HepG2 (cell line): ENCODE measurements around the gene DEFB124. TPM values are rescaled to one million over a fixed set of nuclear protein-coding genes. Genes with fewer than 3 reads are reported as not detected.
"Not testable (repeated sequence)": the region's sequence is repeated elsewhere in the genome, so short reads cannot be mapped to it uniquely, and the experiment has no call there.

Experiments
- ARNT2 ChIP-seq: sonication (generic); formaldehyde crosslinking; IDR thresholded peaks from 2 replicates; pipeline ENCODE4 v1.8.0; 2022; ENCODE audit warnings: mild to moderate bottlenecking, low read depth, missing genetic modification reagents, moderate library complexity
- DRAP1 ChIP-seq: IDR thresholded peaks from 2 replicates; pipeline ENCODE4 v1.6.1; 2016; ENCODE audit warnings: missing genetic modification reagents, missing compliant biosample characterization
- FOXK1 ChIP-seq: sonication (generic); formaldehyde crosslinking; IDR thresholded peaks from 2 replicates; pipeline ENCODE4 v1.4.0; 2020; ENCODE audit warnings: low read depth, missing genetic modification reagents, borderline replicate concordance
- GABPB1 ChIP-seq: IDR thresholded peaks from 2 replicates; pipeline ENCODE4 v1.6.1; 2016; ENCODE audit warnings: mild to moderate bottlenecking, missing genetic modification reagents, moderate library complexity, missing compliant biosample characterization
- GATAD2A ChIP-seq: IDR thresholded peaks from 2 replicates; pipeline ENCODE4 v1.6.1; 2016
- HMG20B ChIP-seq: conservative IDR thresholded peaks from 2 replicates; pipeline ENCODE4 v1.6.1; 2016; ENCODE audit warnings: missing genetic modification reagents, missing compliant biosample characterization
- KLF16 ChIP-seq, 2 experiments: sonication (generic) in 1 of 2; formaldehyde crosslinking in 1 of 2; IDR thresholded peaks; 2 replicates each; pipeline versions ENCODE4 v1.6.1 to v1.8.0; 2016 to 2023; ENCODE audit warnings: missing genetic modification reagents in 2 of 2, missing compliant biosample characterization in 1 of 2
- NONO ChIP-seq, 2 experiments: fragments of 450-650 bp in 1 of 2; sonication (generic) in 1 of 2; formaldehyde crosslinking in 1 of 2; IDR thresholded peaks in 1 of 2; conservative IDR thresholded peaks in 1 of 2; 2 replicates each; pipeline versions ENCODE4 v1.6.1 to v1.8.0; 2017 to 2022; ENCODE audit warnings: mild to moderate bottlenecking in 1 of 2, missing genetic modification reagents in 1 of 2, moderate library complexity in 1 of 2
- RNF2 ChIP-seq: fragments of 450-650 bp; conservative IDR thresholded peaks from 2 replicates; pipeline ENCODE4 v1.6.1; 2016; ENCODE audit warnings: low read depth
- SP1 ChIP-seq, 2 experiments: fragments of 450-650 bp in 1 of 2; sonication (generic) in 1 of 2; formaldehyde crosslinking in 1 of 2; IDR thresholded peaks; 2 replicates each; pipeline versions ENCODE4 v1.4.0 to v1.6.1; 2016 to 2020; ENCODE audit warnings: missing genetic modification reagents in 1 of 2
- ZBTB25 ChIP-seq: IDR thresholded peaks from 2 replicates; pipeline ENCODE4 v1.6.1; 2018; ENCODE audit warnings: missing genetic modification reagents
- ZFP41 ChIP-seq: sonication (generic); formaldehyde crosslinking; IDR thresholded peaks from 2 replicates; pipeline ENCODE4 v1.4.0; 2020; ENCODE audit warnings: mild to moderate bottlenecking, missing genetic modification reagents, borderline replicate concordance
- ZFP91 ChIP-seq: sonication (generic); formaldehyde crosslinking; IDR thresholded peaks from 2 replicates; pipeline ENCODE4 v1.9.0; 2022; ENCODE audit warnings: missing genetic modification reagents, mild to moderate bottlenecking, borderline replicate concordance
- ZGPAT ChIP-seq: IDR thresholded peaks from 2 replicates; pipeline ENCODE4 v1.6.1; 2016; ENCODE audit warnings: mild to moderate bottlenecking
- ZNF362 ChIP-seq: sonication (generic); formaldehyde crosslinking; IDR thresholded peaks from 2 replicates; pipeline ENCODE4 v1.4.0; 2020; ENCODE audit warnings: missing genetic modification reagents, mild to moderate bottlenecking, borderline replicate concordance
- ZNF629 ChIP-seq: sonication (generic); formaldehyde crosslinking; conservative IDR thresholded peaks from 2 replicates; pipeline ENCODE4 v1.5.0; 2020; ENCODE audit warnings: missing genetic modification reagents
- ZNF724P ChIP-seq: sonication (generic); formaldehyde crosslinking; IDR thresholded peaks from 2 replicates; pipeline ENCODE4 v1.8.0; 2022; ENCODE audit warnings: missing genetic modification reagents, borderline replicate concordance
- ZNF740 ChIP-seq: sonication (generic); formaldehyde crosslinking; IDR thresholded peaks from 2 replicates; pipeline ENCODE4 v1.4.0; 2020; ENCODE audit warnings: missing genetic modification reagents
- ZNF772 ChIP-seq: sonication (generic); formaldehyde crosslinking; IDR thresholded peaks from 2 replicates; pipeline ENCODE4 v1.5.0; 2020; ENCODE audit warnings: mild to moderate bottlenecking, missing genetic modification reagents
- ZNF883 ChIP-seq: sonication (generic); formaldehyde crosslinking; IDR thresholded peaks from 2 replicates; pipeline ENCODE4 v1.5.1; 2020; ENCODE audit warnings: mild to moderate bottlenecking, missing genetic modification reagents; ENCODE audit errors: not compliant biosample characterization
- polyA plus RNA-seq, 8 experiments: library from polyadenylated mRNA; depleted of rRNA in 3 of 8; stranded (reverse) in 7 of 8; unstranded in 1 of 8; fragments of >200 nt; fragmentation: Illumina TruSeq in 4 of 8; extraction: Trizol in 4 of 8; gene quantifications; 2 replicates each; pipeline versions ENCODE4 v1.2.1 to v1.2.3, GENCODE V29; 2011 to 2016; ENCODE audit warnings: low read depth in 4 of 8, missing spikeins in 1 of 8, mixed read lengths in 1 of 8; ENCODE audit not compliant: insufficient read depth in 1 of 8
- total RNA-seq, 5 experiments: library from RNA; depleted of rRNA; stranded (reverse); fragments of >200 nt; fragmentation: Illumina TruSeq; extraction: Trizol; gene quantifications; 2 replicates each; pipeline ENCODE4 v1.2.3, GENCODE V29; 2016; ENCODE audit warnings: low read depth in 1 of 5

DEFB124 gene
- total and polyA plus RNA-seq, 2 of the 13 experiments (the other 11 are each of a cell fraction or from before 2014, with no cell fraction given): not detected

GRCh38 chr20:31502884-31503673 lies 28.2 kb upstream of the DEFB124 start (continued):
- 0 out of 2 replicates have a peak, but pooled peaks have one; percentile 73 for TF ChIP-seq ZFP41 (CRISPR knock-in tag)
- TF ChIP-seq ZNF724P: peak; percentile 67; the same call in 1 of the 2 replicates
- TF ChIP-seq SP1, NONO (IDR thresholded peaks at IDR 0.05): not testable (repeated sequence)
- peak; percentile 35; the same call in 1 of the 2 replicates for TF ChIP-seq SP1 (CRISPR knock-in tag; IDR thresholded peaks at IDR 0.05)
- TF ChIP-seq RNF2: 0 out of 2 replicates have a peak, but pooled peaks have one; percentile 49
- TF ChIP-seq ZNF883 (CRISPR knock-in tag): peak; percentile 68
- peak; percentile 89 for TF ChIP-seq ZNF362 (CRISPR knock-in tag)
- TF ChIP-seq ARNT2 (CRISPR knock-in tag): peak; percentile 51; the same call in 1 of the 2 replicates
- TF ChIP-seq ZNF629: peak; percentile 59; the same call in 1 of the 2 replicates
- peak; percentile 75 for TF ChIP-seq ZFP91
- peak; percentile 61; the same call in 1 of the 2 replicates for TF ChIP-seq ZGPAT (CRISPR knock-in tag)
- TF ChIP-seq HMG20B (CRISPR knock-in tag): 0 out of 2 replicates have a peak, but pooled peaks have one; percentile 50
- TF ChIP-seq FOXK1 (CRISPR knock-in tag): peak; percentile 55; the same call in 1 of the 2 replicates
- peak; percentile 46; the same call in 1 of the 2 replicates for TF ChIP-seq ZNF772 (CRISPR knock-in tag)
- peak; percentile 64 for TF ChIP-seq GABPB1 (CRISPR knock-in tag)
- TF ChIP-seq NONO (CRISPR knock-in tag; conservative IDR thresholded peaks at IDR 0.05): peak; percentile 77
- peak; percentile 65; the same call in 1 of the 2 replicates for TF ChIP-seq ZBTB25 (CRISPR knock-in tag)
- peak; percentile 25; the same call in 1 of the 2 replicates for TF ChIP-seq ZNF740 (CRISPR knock-in tag)
- TF ChIP-seq GATAD2A: peak; percentile 55
- peak in 1 of 2 experiments; percentile 73; a peak in 1 of 4 replicates for TF ChIP-seq KLF16 (CRISPR knock-in tag; IDR thresholded peaks at IDR 0.05)
- TF ChIP-seq DRAP1 (CRISPR knock-in tag): 0 out of 2 replicates have a peak, but pooled peaks have one; percentile 57
